Skeletal muscle tissue (tissue), 4 donors: ENCODE results near the gene DERL3. TPM values are rescaled to one million over a fixed set of nuclear protein-coding genes. Genes with fewer than 3 reads are reported as not detected.

ENCODE experiments used
- H3K27ac ChIP-seq: one replicate; pipeline ENCODE4 v1.7.0; 2013; ENCODE audit warnings: mild to moderate bottlenecking, low read depth, low read length, inconsistent platforms
- H3K27me3 ChIP-seq, 3 donors: one replicate each; pipeline ENCODE4 v1.7.0; 2013; ENCODE audit warnings: low read length in 3 of 3; ENCODE audit not compliant: control insufficient read depth in 3 of 3, insufficient read depth in 3 of 3
- H3K36me3 ChIP-seq, 3 donors: one replicate each; pipeline ENCODE4 v1.7.0; 2013; ENCODE audit warnings: low read length in 3 of 3; ENCODE audit not compliant: control insufficient read depth in 3 of 3, insufficient read depth in 3 of 3
- H3K4me1 ChIP-seq, 3 donors: one replicate each; pipeline ENCODE4 v1.7.0; 2013; ENCODE audit warnings: low read length in 3 of 3, mild to moderate bottlenecking in 3 of 3; ENCODE audit not compliant: control insufficient read depth in 3 of 3, insufficient read depth in 3 of 3
- H3K4me3 ChIP-seq, 3 donors: one replicate each; pipeline ENCODE4 v1.7.0; 2013; ENCODE audit warnings: low read length in 3 of 3
- H3K9ac ChIP-seq, 3 donors: one replicate each; pipeline ENCODE4 v1.7.0; 2013; ENCODE audit warnings: low read length in 3 of 3, mild to moderate bottlenecking in 3 of 3, moderate library complexity in 2 of 3, low read depth in 1 of 3
- H3K9me3 ChIP-seq, 3 donors: one replicate each; pipeline ENCODE4 v1.7.0; 2013; ENCODE audit warnings: low read length in 3 of 3; ENCODE audit not compliant: control insufficient read depth in 3 of 3
- total RNA-seq: library from RNA; depleted of rRNA; stranded (reverse); fragments of >200 nt; gene quantifications from one replicate; pipeline ENCODE4 v1.2.3, GENCODE V29; 2014
- donor health status: Osteomylitis.

Gene DERL3
- total RNA-seq, 1 donor from 2014 or later, result 1.0 TPM

- Histone ChIP-seq H3K27me3 (no peaks in the 10 kb centered on the region), H3K27ac (no peak overlapping the region), H3K4me1 (peaks cover 27 to 41% (median 36%) of the 10 kb centered on the region in 3 donors), H3K9me3 (no peaks in the 10 kb centered on the region), H3K4me3 (no peak overlapping the region), H3K9ac (no peak overlapping the region), H3K36me3 (no peaks in the 10 kb centered on the region)
These were observed 9.4 kb upstream of the DERL3 start for GRCh38 chr22:23847991-23848864.

DNA sequence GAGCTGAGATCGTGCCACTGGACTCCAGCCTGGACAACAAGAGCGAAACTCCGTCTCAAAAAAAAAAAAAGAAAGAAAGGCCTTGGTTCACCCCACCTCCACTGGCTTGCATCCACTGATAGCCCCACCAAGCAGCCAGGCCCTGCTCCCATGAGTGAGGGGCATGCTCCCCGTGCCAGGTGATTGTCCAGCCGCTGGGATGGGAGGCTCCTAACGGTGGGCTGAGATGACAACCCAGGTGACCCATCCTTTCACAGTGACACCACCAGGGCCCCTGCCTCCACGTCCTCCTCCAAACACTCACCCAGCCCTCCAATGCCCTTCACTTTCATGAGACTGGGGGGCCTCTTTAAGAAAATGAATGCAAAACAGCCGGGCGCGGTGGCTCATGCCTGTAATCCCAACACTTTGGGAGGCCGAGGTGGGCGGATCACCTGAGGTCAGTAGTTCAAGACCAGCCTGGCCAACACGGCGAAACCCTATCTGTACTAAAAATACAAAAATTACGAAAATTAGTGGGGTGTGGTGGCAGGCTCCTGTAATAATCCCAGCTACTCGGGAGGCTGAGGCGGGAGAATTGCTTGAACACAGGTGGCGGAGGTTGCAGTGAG is 8.6 kb upstream of the DERL3 start:
- Histone ChIP-seq H3K36me3 (no peaks in the 10 kb centered on the region), H3K4me1 (peaks cover 27 to 41% (median 36%) of the 10 kb centered on the region in 3 donors), H3K27ac (peak overlapping the region; percentile 80), H3K9ac (peak overlapping the region in 1 of 3 donors; percentile 8), H3K27me3 (no peaks in the 10 kb centered on the region), H3K9me3 (no peaks in the 10 kb centered on the region), H3K4me3 (no peak overlapping the region)

DNA sequence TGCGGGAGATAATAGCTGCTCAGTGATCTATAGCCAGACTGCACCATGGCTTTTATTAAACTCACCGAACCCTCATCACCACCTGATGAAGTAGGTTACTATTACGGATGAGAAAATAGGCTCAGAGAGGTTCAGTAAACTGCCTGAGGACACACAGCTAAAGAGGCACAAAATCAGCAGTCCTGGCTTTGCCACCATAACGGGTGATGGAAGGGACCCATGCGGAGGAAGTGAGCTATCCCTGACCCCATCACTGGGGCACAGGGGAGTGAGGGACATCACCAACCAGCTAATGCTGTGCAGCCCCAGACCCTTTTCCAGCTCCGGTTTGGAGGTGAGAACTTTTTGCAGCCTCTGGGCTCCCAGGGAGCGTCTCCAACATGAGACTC is 7.3 kb upstream of the DERL3 start:
- peak overlapping the region; percentile 80 for H3K27ac ChIP-seq
- H3K9me3 ChIP-seq, result no peaks in the 10 kb centered on the region
- no peaks in the 10 kb centered on the region for H3K27me3 ChIP-seq
- H3K9ac ChIP-seq, result peak overlapping the region in 2 of 3 donors; percentile 45 to 68
- peaks cover 27 to 41% (median 36%) of the 10 kb centered on the region in 3 donors for H3K4me1 ChIP-seq
- no peak overlapping the region for H3K4me3 ChIP-seq
- H3K36me3 ChIP-seq, result no peaks in the 10 kb centered on the region

GRCh38 chr22:23845265-23846080 is 6.7 kb upstream of the DERL3 start:
- no peak overlapping the region for H3K4me3 ChIP-seq
- no peaks in the 10 kb centered on the region for H3K27me3 ChIP-seq
- H3K36me3 ChIP-seq, result no peaks in the 10 kb centered on the region
- H3K9ac ChIP-seq, result peak overlapping the region in 2 of 3 donors; percentile 45 to 54
- no peaks in the 10 kb centered on the region for H3K9me3 ChIP-seq
- H3K27ac ChIP-seq, result peak overlapping the region; percentile 80
- peaks cover 27 to 41% (median 36%) of the 10 kb centered on the region in 3 donors for H3K4me1 ChIP-seq

GRCh38 chr22:23844739-23845202 is 6.0 kb upstream of the DERL3 start:
- H3K36me3 ChIP-seq, result no peaks in the 10 kb centered on the region
- no peaks in the 10 kb centered on the region for H3K9me3 ChIP-seq
- peak overlapping the region; percentile 20 to 54 (median 39) for H3K9ac ChIP-seq
- peak overlapping the region in 1 of 3 donors; percentile 18 for H3K4me3 ChIP-seq
- peaks cover 28 to 46% (median 40%) of the 10 kb centered on the region in 3 donors for H3K4me1 ChIP-seq
- H3K27me3 ChIP-seq, result no peaks in the 10 kb centered on the region
- H3K27ac ChIP-seq, result peak overlapping the region; percentile 80

DNA sequence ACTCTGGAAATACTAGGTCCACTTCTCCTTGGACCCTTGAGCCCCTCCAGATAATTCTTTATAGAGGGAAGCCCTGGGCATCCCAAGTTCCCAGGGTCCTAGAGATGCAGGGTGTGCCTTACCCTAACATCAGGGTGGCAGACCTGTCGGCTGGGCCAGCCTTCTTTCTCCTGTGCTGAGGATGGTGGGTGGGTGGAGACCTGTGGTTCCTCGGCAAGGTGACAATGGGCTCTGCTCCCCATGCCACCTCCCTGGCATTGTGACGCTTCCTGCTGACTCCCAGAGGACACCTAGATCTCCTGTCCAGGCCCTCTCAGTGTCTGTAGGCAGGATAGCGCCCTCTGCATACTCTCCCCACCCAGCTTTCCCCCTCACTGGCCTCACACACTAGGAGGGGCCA is 3.8 kb upstream of the DERL3 start:
- Histone ChIP-seq H3K9ac (peak overlapping the region in 1 of 3 donors; percentile 40), H3K4me3 (no peak overlapping the region), H3K27me3 (no peaks in the 10 kb centered on the region), H3K4me1 (peaks cover 42 to 51% (median 49%) of the 10 kb centered on the region in 3 donors), H3K36me3 (no peaks in the 10 kb centered on the region), H3K9me3 (no peaks in the 10 kb centered on the region), H3K27ac (no peak overlapping the region)

DNA sequence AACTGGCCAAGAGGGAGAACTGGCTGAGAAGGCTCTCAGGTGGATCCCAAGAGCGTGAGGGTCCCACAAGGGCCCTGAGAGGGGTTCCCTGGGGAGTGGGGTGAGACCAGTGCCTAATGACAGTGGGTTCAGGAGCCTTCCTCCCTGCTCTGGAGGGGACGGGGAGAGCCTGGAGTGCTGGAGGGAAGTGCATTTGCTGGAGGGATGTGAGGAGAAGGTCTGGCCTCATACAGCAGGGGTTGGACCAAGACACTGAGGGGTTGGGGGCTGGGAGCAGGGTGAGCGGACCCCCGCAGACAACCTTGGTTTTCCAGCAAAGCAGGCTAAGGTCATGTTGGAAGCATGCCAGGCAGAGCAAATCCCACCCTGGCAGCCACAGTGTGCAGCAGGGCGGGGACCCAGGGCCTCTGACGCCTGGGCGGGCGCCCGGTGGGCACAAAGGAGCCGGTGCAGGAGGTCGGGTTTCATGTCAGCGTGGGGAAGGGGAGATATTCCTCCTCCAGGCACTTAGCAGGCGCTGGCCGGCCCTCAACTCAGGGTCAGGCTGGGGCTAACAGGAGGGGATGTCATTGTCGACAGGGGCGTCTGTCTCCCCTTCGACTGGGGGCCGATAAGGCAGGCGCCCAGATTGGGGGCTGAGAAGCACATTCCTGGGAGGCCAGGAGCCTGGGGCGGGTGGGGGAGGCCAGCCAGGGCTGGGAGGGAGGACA is 3.1 kb upstream of the DERL3 start:
- H3K36me3 ChIP-seq, result no peaks in the 10 kb centered on the region
- peaks cover 41 to 50% (median 47%) of the 10 kb centered on the region in 3 donors for H3K4me1 ChIP-seq
- no peak overlapping the region for H3K27ac ChIP-seq
- H3K9me3 ChIP-seq, result no peaks in the 10 kb centered on the region
- H3K27me3 ChIP-seq, result no peaks in the 10 kb centered on the region
- H3K9ac ChIP-seq, result no peak overlapping the region
- no peak overlapping the region for H3K4me3 ChIP-seq

- Histone ChIP-seq H3K9ac (no peak overlapping the region), H3K27me3 (no peaks in the 10 kb centered on the region), H3K4me1 (peaks cover 38 to 48% (median 45%) of the 10 kb centered on the region in 3 donors), H3K36me3 (peaks cover 0 to 1% (median 0%) of the 10 kb centered on the region in 3 donors), H3K9me3 (no peaks in the 10 kb centered on the region), H3K27ac (no peak overlapping the region), H3K4me3 (no peak overlapping the region)
These were observed 2.5 kb upstream of the DERL3 start for GRCh38 chr22:23841292-23841691.

DNA sequence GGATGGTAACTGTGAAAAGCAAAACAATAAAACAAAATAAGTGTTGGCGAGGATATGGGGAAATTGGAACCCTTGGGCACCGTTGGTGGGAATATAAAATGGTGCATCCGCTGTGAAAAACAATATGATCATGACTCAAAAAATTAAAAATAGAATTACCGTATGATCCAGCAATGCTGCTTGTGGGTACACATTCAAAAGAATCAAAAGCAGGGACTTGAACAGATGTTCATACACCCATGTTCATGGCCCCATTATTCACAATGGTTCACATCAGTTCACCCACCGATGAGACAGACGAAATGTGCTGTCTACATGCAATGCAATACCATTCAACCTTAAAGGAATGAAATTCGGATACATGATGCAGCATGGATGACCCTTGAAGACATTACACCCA is 1.2 kb upstream of the DERL3 start:
- Histone ChIP-seq H3K27me3 (no peaks in the 10 kb centered on the region), H3K27ac (peak overlapping the region; percentile 72), H3K4me3 (peak overlapping the region in 1 of 3 donors; percentile 59), H3K4me1 (peaks cover 41 to 48% (median 45%) of the 10 kb centered on the region in 3 donors), H3K9ac (peak overlapping the region in 1 of 3 donors; percentile 32), H3K36me3 (peaks cover 0 to 4% (median 0%) of the 10 kb centered on the region in 3 donors), H3K9me3 (no peaks in the 10 kb centered on the region)
